ENCODE measurements around the gene FAM174A.

FAM174A gene

GRCh38 chr5:100535060-100536005 lies at the start of gene FAM174A:
Gene FAM174A, plus strand, starts transcription at chr5:100535374. Its CDS starts 157 bp downstream, at chr5:100535531.
- DNase-seq (ENCODE audit: low read depth in 1 of 2, low spot score in 1 of 2) = peak; percentile 93

GRCh38 chr5:100493996-100494395 lies 41.2 kb upstream of the FAM174A start:
- no peak for DNase-seq (ENCODE audit: low read depth in 1 of 2, low spot score in 1 of 2)

GRCh38 chr5:100496296-100496695 lies 38.9 kb upstream of the FAM174A start:
- DNase-seq (ENCODE audit: low read depth in 1 of 2, low spot score in 1 of 2) = no peak

- no peak for DNase-seq (ENCODE audit: low read depth in 1 of 2, low spot score in 1 of 2)
These were observed 32.5 kb upstream of the FAM174A start for GRCh38 chr5:100502684-100503083.

GRCh38 chr5:100505984-100506670 lies 29.0 kb upstream of the FAM174A start:
- no peak for DNase-seq (ENCODE audit: low read depth in 1 of 2, low spot score in 1 of 2)

GRCh38 chr5:100516285-100516684 lies 18.9 kb upstream of the FAM174A start:
- no peak for DNase-seq (ENCODE audit: low read depth in 1 of 2, low spot score in 1 of 2)

- DNase-seq (ENCODE audit: low read depth in 1 of 2, low spot score in 1 of 2) = no peak
These were observed 17.7 kb upstream of the FAM174A start for GRCh38 chr5:100517301-100517974.

- DNase-seq (ENCODE audit: low read depth in 1 of 2, low spot score in 1 of 2) = no peak
These were observed 16.8 kb upstream of the FAM174A start for GRCh38 chr5:100518377-100518776.

- no peak for DNase-seq (ENCODE audit: low read depth in 1 of 2, low spot score in 1 of 2)
These were observed 16.1 kb upstream of the FAM174A start for GRCh38 chr5:100519075-100519474.

- no peak for DNase-seq (ENCODE audit: low read depth in 1 of 2, low spot score in 1 of 2)
These were observed 14.8 kb upstream of the FAM174A start for GRCh38 chr5:100520348-100520747.

- no peak for DNase-seq (ENCODE audit: low read depth in 1 of 2, low spot score in 1 of 2)
These were observed 2.8 kb downstream of the FAM174A start for GRCh38 chr5:100537946-100538345.

GRCh38 chr5:100539519-100539918 lies 4.3 kb downstream of the FAM174A start:
- no peak for DNase-seq (ENCODE audit: low read depth in 1 of 2, low spot score in 1 of 2)

- no peak for DNase-seq (ENCODE audit: low read depth in 1 of 2, low spot score in 1 of 2)
These were observed 6.9 kb downstream of the FAM174A start for GRCh38 chr5:100542086-100542485.

- no peak for DNase-seq (ENCODE audit: low read depth in 1 of 2, low spot score in 1 of 2)
These were observed 10.8 kb downstream of the FAM174A start for GRCh38 chr5:100546001-100546400.

GRCh38 chr5:100550531-100551051 lies 15.4 kb downstream of the FAM174A start:
- no peak for DNase-seq (ENCODE audit: low read depth in 1 of 2, low spot score in 1 of 2)

GRCh38 chr5:100551183-100551582 lies 16.0 kb downstream of the FAM174A start:
- no peak for DNase-seq (ENCODE audit: low read depth in 1 of 2, low spot score in 1 of 2)

GRCh38 chr5:100553209-100553608 lies 18.0 kb downstream of the FAM174A start:
- no peak for DNase-seq (ENCODE audit: low read depth in 1 of 2, low spot score in 1 of 2)

GRCh38 chr5:100560860-100561259 lies 25.7 kb downstream of the FAM174A start:
- DNase-seq (ENCODE audit: low read depth in 1 of 2, low spot score in 1 of 2) = no peak

- DNase-seq (ENCODE audit: low read depth in 1 of 2, low spot score in 1 of 2) = no peak
These were observed 27.6 kb downstream of the FAM174A start for GRCh38 chr5:100562821-100563220.

GRCh38 chr5:100566382-100567141 lies 31.4 kb downstream of the FAM174A start:
- no peak for DNase-seq (ENCODE audit: low read depth in 1 of 2, low spot score in 1 of 2)

- DNase-seq (ENCODE audit: low read depth in 1 of 2, low spot score in 1 of 2) = no peak
These were observed 39.5 kb downstream of the FAM174A start for GRCh38 chr5:100574716-100575115.
